Stomach (tissue), 9 donors: ENCODE results near the gene TOP2A. TPM values are rescaled to one million over a fixed set of nuclear protein-coding genes. Genes with fewer than 3 reads are reported as not detected.
A peak's percentile ranks its signal among the peaks of the same experiment; 100 is the strongest.

ENCODE experiments used
- DNase-seq, 2 donors: peaks; one replicate each; pipeline versions ENCODE4 v3.0.0 to v3.0.0-alpha.2; 2013 to 2019
- H3K27ac ChIP-seq, 5 donors: fragments of 200-600 bp in 4 of 5; sonication (generic) in 4 of 5; one replicate each; pipeline ENCODE4 v1.5.1; 2013 to 2019; ENCODE audit warnings: mild to moderate bottlenecking in 1 of 5, moderate library complexity in 1 of 5
- H3K27me3 ChIP-seq, 3 donors: fragments of 200-600 bp; sonication (generic); one replicate each; pipeline ENCODE4 v1.5.1; 2017 to 2019; ENCODE audit warnings: mixed run types in 1 of 3
- H3K36me3 ChIP-seq, 4 donors: fragments of 200-600 bp; sonication (generic); 1 replicate in 3 of 4; 2 replicates in 1 of 4; pipeline ENCODE4 v1.5.1; 2016 to 2019
- H3K4me1 ChIP-seq, 4 donors: fragments of 200-600 bp; sonication (generic); one replicate each; pipeline ENCODE4 v1.5.1; 2016 to 2019
- H3K4me3 ChIP-seq, 4 donors: fragments of 200-600 bp; sonication (generic) in 3 of 4; one replicate each; pipeline ENCODE4 v1.5.1; 2016 to 2019; ENCODE audit warnings: mild to moderate bottlenecking in 1 of 4
- H3K9me3 ChIP-seq, 4 donors: fragments of 200-600 bp; sonication (generic); one replicate each; pipeline ENCODE4 v1.5.1; 2016 to 2019
- CTCF ChIP-seq, 7 experiments: fragments of 450-650 bp in 4 of 7; fragments of 200-600 bp in 3 of 7; sonication (generic) in 3 of 7; IDR thresholded peaks; one replicate each; pipeline ENCODE4 v1.5.1; 2016 to 2019; ENCODE audit warnings: antibody characterized with exemption in 7 of 7, control low read depth in 2 of 7, mild to moderate bottlenecking in 1 of 7
- EP300 ChIP-seq: sonication (generic); formaldehyde crosslinking; IDR thresholded peaks from one replicate; pipeline ENCODE4 v1.6.1; 2017; ENCODE audit warnings: antibody characterized with exemption
- POLR2A ChIP-seq, 4 donors: fragments of 450-650 bp; IDR thresholded peaks; one replicate each; pipeline ENCODE4 v1.6.1; 2016; ENCODE audit warnings: antibody characterized with exemption in 4 of 4, control low read depth in 2 of 4, mild to moderate bottlenecking in 1 of 4, moderate library complexity in 1 of 4
- POLR2AphosphoS5 ChIP-seq, 3 donors: sonication (generic); formaldehyde crosslinking; IDR thresholded peaks; one replicate each; pipeline ENCODE4 v1.6.1; 2016; ENCODE audit warnings: antibody characterized with exemption in 3 of 3
- WGBS, 5 donors: extraction: QIAGEN DNeasy Blood & Tissue Kit in 3 of 5; methylation state at CpG; one replicate each; pipeline versions ENCODE4 v1.1.5 to v1.1.7; 2013 to 2018; 5-methylcytosine and 5-hydroxymethylcytosine counted together
- intact Hi-C: fragments of 100-400 bp; cut with DNase I; formaldehyde crosslinking; loops from one replicate; pipeline ENCODE4 v1.15.1; 2023; ENCODE audit warnings: low total_unique reads
- polyA plus RNA-seq, 3 donors: library from polyadenylated mRNA; stranded (reverse); fragments of 200-250 nt; gene quantifications; one replicate each; pipeline ENCODE4 v1.2.3, GENCODE V29; 2013
- small RNA-seq, 4 donors: library from RNA; depleted of rRNA; stranded (forward); fragments of <200 nt; gene quantifications; one replicate each; pipeline ENCODE3, GENCODE V24; 2016
- total RNA-seq, 5 donors: library from RNA; depleted of rRNA; stranded (reverse); fragments of >200 nt; gene quantifications; one replicate each; pipeline versions ENCODE4 v1.1.0 to v1.2.3, GENCODE V29; 2014 to 2016
- donor health status: healthy with polysubstance abuse.
- donor health status: Bipolar disorder and iron deficiency.
- donor health status: healthy.

TOP2A gene
- total and polyA plus RNA-seq, 8 donors, result 1.2 to 129 (median 13.2) TPM

GRCh38 chr17:40340880-40341807, 76.6 kb downstream of the TOP2A start:
- DNase-seq, result peak; percentile 90 to 95
- H3K27ac ChIP-seq, result peak overlapping the region; percentile 88 to 98 (median 89)
- H3K36me3 ChIP-seq, result no peaks in the 10 kb centered on the region
- no peaks in the 10 kb centered on the region for H3K27me3 ChIP-seq
- no peaks in the 10 kb centered on the region for H3K9me3 ChIP-seq
- H3K4me3 ChIP-seq, result peak overlapping the region; percentile 68 to 83 (median 78)
- 0 to 2% (median 0%) methylated on average over 3 to 55 of the region's 55 CpGs for WGBS, 5 donors
- TF ChIP-seq POLR2A (IDR thresholded peaks at IDR 0.05), result no peak
- peak in 3 of 7 experiments; percentile 15 to 24 (median 17) for TF ChIP-seq CTCF (IDR thresholded peaks at IDR 0.05)
- peak; percentile 72 for TF ChIP-seq EP300
- peak; percentile 86 to 94 (median 91) for TF ChIP-seq POLR2AphosphoS5 (IDR thresholded peaks at IDR 0.05)
- intact Hi-C loops, result no loop called here
- H3K4me1 ChIP-seq, result peaks cover 57 to 88% (median 80%) of the 10 kb centered on the region in 4 donors

GRCh38 chr17:40340327-40340726, 77.4 kb downstream of the TOP2A start:
- Histone ChIP-seq H3K27me3 (no peaks in the 10 kb centered on the region), H3K36me3 (no peaks in the 10 kb centered on the region), H3K4me1 (peaks cover 57 to 88% (median 80%) of the 10 kb centered on the region in 4 donors), H3K27ac (peak overlapping the region in 4 of 5 donors; percentile 89 to 98 (median 94)), H3K4me3 (peak overlapping the region in 1 of 4 donors; percentile 77), H3K9me3 (no peaks in the 10 kb centered on the region)
- DNase-seq, result peak in 1 of 2 donors; percentile 6
- 68 to 91% (median 85%) methylated on average over 1 of the region's 1 CpG for WGBS, 5 donors
- intact Hi-C loops, result no loop called here
- TF ChIP-seq POLR2AphosphoS5 (IDR thresholded peaks at IDR 0.05), result no peak
- no peak for TF ChIP-seq CTCF (IDR thresholded peaks at IDR 0.05)
- TF ChIP-seq POLR2A (IDR thresholded peaks at IDR 0.05), result no peak
- no peak for TF ChIP-seq EP300

- 58 to 66% (median 60%) methylated on average over 11 to 13 of the region's 13 CpGs for WGBS, 5 donors
- no peak for DNase-seq
- H3K27ac ChIP-seq, result peak overlapping the region; percentile 5 to 98 (median 89)
Measured at GRCh38 chr17:40338941-40339649, 78.6 kb downstream of the TOP2A start.

More at GRCh38 chr17:40338941-40339649, 78.6 kb downstream of the TOP2A start:
- Histone ChIP-seq H3K9me3 (no peaks in the 10 kb centered on the region), H3K27me3 (no peaks in the 10 kb centered on the region), H3K4me1 (peaks cover 57 to 88% (median 80%) of the 10 kb centered on the region in 4 donors), H3K4me3 (no peak overlapping the region), H3K36me3 (no peaks in the 10 kb centered on the region)
- intact Hi-C loops, result no loop called here
- TF ChIP-seq POLR2AphosphoS5 (IDR thresholded peaks at IDR 0.05) (no peak), CTCF (IDR thresholded peaks at IDR 0.05) (no peak), POLR2A (IDR thresholded peaks at IDR 0.05) (no peak), EP300 (no peak)

Small RNA genes lying within 50 kb of the gene (small RNA-seq; reads per million reads assigned to genes)
- gene RF00019 (0 reads per million in 4 donors), gene RNA5SP441 (0 reads per million in 4 donors)

Other genes starting within 250 kb of the TOP2A start
- gene RAPGEFL1, start 240.4 kb downstream of the TOP2A start, total RNA-seq, result 100 to 1,000 TPM in 1 of 5 donors, 10 to 100 TPM in 3, 1 to 10 TPM in 1; 8.5 to 294 (median 29.0) TPM
- 10 to 100 TPM in 2 of 3 donors, 1 to 10 TPM in 1; 5.2 to 76.8 (median 15.4) TPM for gene RAPGEFL1, start 240.4 kb downstream of the TOP2A start, polyA plus RNA-seq
- 10 to 100 TPM in 4 of 5 donors, 1 to 10 TPM in 1; 1.4 to 40.6 (median 15.4) TPM for gene WIPF2, start 198.6 kb downstream of the TOP2A start, total RNA-seq
- gene WIPF2, start 198.6 kb downstream of the TOP2A start, polyA plus RNA-seq, result 10 to 100 TPM in 2 of 3 donors, 1 to 10 TPM in 1; 6.3 to 11.8 (median 11.2) TPM
- 1 to 10 TPM in 4 of 5 donors, not detected in 1; 1.4 to 9.8 (median 4.5) TPM for gene CDC6, start 130.0 kb downstream of the TOP2A start, total RNA-seq
- 1 to 10 TPM; 1.1 to 4.0 (median 3.1) TPM for gene CDC6, start 130.0 kb downstream of the TOP2A start, polyA plus RNA-seq
- gene RARA, start 108.7 kb downstream of the TOP2A start, total RNA-seq, result 10 to 100 TPM; 14.3 to 40.8 (median 24.6) TPM
- 10 to 100 TPM; 11.2 to 20.0 (median 17.1) TPM for gene RARA, start 108.7 kb downstream of the TOP2A start, polyA plus RNA-seq
- gene GJD3, start 53.2 kb downstream of the TOP2A start, total RNA-seq, result 1 to 10 TPM in 1 of 5 donors, under 1 TPM in 1, not detected in 3; 0.55 to 1.2 TPM
- gene GJD3, start 53.2 kb downstream of the TOP2A start, polyA plus RNA-seq, result not detected
- 100 to 1,000 TPM in 4 of 5 donors, 10 to 100 TPM in 1; 71.2 to 658 (median 186) TPM for gene IGFBP4, start 25.6 kb upstream of the TOP2A start, total RNA-seq
- gene IGFBP4, start 25.6 kb upstream of the TOP2A start, polyA plus RNA-seq, result 100 to 1,000 TPM in 2 of 3 donors, 10 to 100 TPM in 1; 77.3 to 175 (median 138) TPM
- gene TNS4, start 83.7 kb upstream of the TOP2A start, total RNA-seq, result 1 to 10 TPM in 1 of 5 donors, under 1 TPM in 3, not detected in 1; 0.18 to 3.5 (median 0.59) TPM
- gene TNS4, start 83.7 kb upstream of the TOP2A start, polyA plus RNA-seq, result 10 to 100 TPM in 1 of 3 donors, under 1 TPM in 1, not detected in 1; 0.62 to 23.2 TPM
- gene CCR7, start 147.6 kb upstream of the TOP2A start, total RNA-seq, result 1 to 10 TPM in 1 of 5 donors, not detected in 4; 3.1 TPM
- 1 to 10 TPM in 1 of 3 donors, under 1 TPM in 1, not detected in 1; 0.92 to 1.4 TPM for gene CCR7, start 147.6 kb upstream of the TOP2A start, polyA plus RNA-seq
- 100 to 1,000 TPM in 3 of 5 donors, 10 to 100 TPM in 2; 27.5 to 125 (median 104) TPM for gene SMARCE1, start 229.9 kb upstream of the TOP2A start, total RNA-seq
- gene SMARCE1, start 229.9 kb upstream of the TOP2A start, polyA plus RNA-seq, result 10 to 100 TPM; 53.3 to 77.7 (median 61.8) TPM
- gene KRT222, start 247.3 kb upstream of the TOP2A start, total RNA-seq, result 1 to 10 TPM in 1 of 5 donors, not detected in 4; 2.8 TPM
- gene KRT222, start 247.3 kb upstream of the TOP2A start, polyA plus RNA-seq, result 1 to 10 TPM in 1 of 3 donors, under 1 TPM in 2; 0.33 to 1.1 (median 0.61) TPM